Caco-2 (cell line): ENCODE measurements around the gene STAC3. TPM values are rescaled to one million over a fixed set of nuclear protein-coding genes. Genes with fewer than 3 reads are reported as not detected.
A peak's percentile ranks its signal among the peaks of the same experiment; 100 is the strongest.

Source experiments
- BruUV-seq: library from RNA; stranded (reverse); fragments of 400-500 nt; replicated peaks from 2 replicates; lab custom pipeline; 2021; lab: Mats Ljungman, UMichigan
- CTCF ChIA-PET: fragments of 300-600 bp; sonication (Branson Sonifier 250); formaldehyde crosslinking; loops from one replicate; lab custom pipeline; 2022; ENCODE audit warnings: antibody characterized with exemption; lab: Charles Lee
- POLR2A ChIA-PET: fragments of 300-600 bp; sonication (Branson Sonifier 250); formaldehyde crosslinking; loops from one replicate; lab custom pipeline; 2022; ENCODE audit warnings: antibody characterized with exemption; lab: Charles Lee
- DNase-seq, 2 experiments: peaks; one replicate each; pipeline versions ENCODE4 v3.0.0 to v3.0.0-alpha.2; 2020 to 2022
- H3K27me3 ChIP-seq: replicated peaks from 2 replicates; pipeline ENCODE4 v1.6.0; 2011; ENCODE audit warnings: low read length; ENCODE audit not compliant: control insufficient read depth, insufficient read depth
- H3K36me3 ChIP-seq: 2 replicates; pipeline ENCODE4 v1.5.1; 2011; ENCODE audit warnings: low read length; ENCODE audit not compliant: control insufficient read depth, insufficient read depth
- H3K4me1 ChIP-seq: fragments of 250-450 bp; sonication (Bioruptor Pico); 2 replicates; pipeline ENCODE4 v1.5.1; 2020; ENCODE audit warnings: mild to moderate bottlenecking
- H3K4me3 ChIP-seq: 2 replicates; pipeline ENCODE4 v1.5.1; 2011; ENCODE audit warnings: low read depth, mild to moderate bottlenecking, control low read depth, low read length
- H3K9me3 ChIP-seq: fragments of 250-450 bp; sonication (Bioruptor Pico); 2 replicates; pipeline ENCODE4 v1.5.1; 2020; ENCODE audit warnings: mild to moderate bottlenecking, moderate library complexity
- H3K27ac Mint-ChIP-seq: one replicate; pipeline ENCODE4 v1.8.0; 2022; ENCODE audit warnings: mixed read lengths; ENCODE audit not compliant: unreplicated experiment
- H3K27me3 Mint-ChIP-seq: one replicate; pipeline ENCODE4 v1.8.0; 2022; ENCODE audit warnings: mixed read lengths; ENCODE audit not compliant: insufficient read depth, unreplicated experiment
- H3K36me3 Mint-ChIP-seq: one replicate; pipeline ENCODE4 v1.8.0; 2022; ENCODE audit warnings: mild to moderate bottlenecking, mixed read lengths; ENCODE audit not compliant: insufficient read depth, unreplicated experiment
- H3K4me1 Mint-ChIP-seq: one replicate; pipeline ENCODE4 v1.8.0; 2022; ENCODE audit warnings: low read depth, mixed read lengths; ENCODE audit not compliant: unreplicated experiment
- H3K4me3 Mint-ChIP-seq: one replicate; pipeline ENCODE4 v1.8.0; 2022; ENCODE audit warnings: mild to moderate bottlenecking, moderate library complexity, mixed read lengths; ENCODE audit not compliant: unreplicated experiment
- H3K9me3 Mint-ChIP-seq: one replicate; pipeline ENCODE4 v1.8.0; 2022; ENCODE audit warnings: mixed read lengths; ENCODE audit not compliant: unreplicated experiment
- intact Hi-C: fragments of 100-400 bp; cut with micrococcal nuclease; formaldehyde crosslinking; loops from one replicate; pipeline ENCODE4 v1.10.0; 2022; ENCODE audit not compliant: unreplicated experiment
- total RNA-seq: library from RNA; stranded (reverse); gene quantifications from 2 replicates; pipeline ENCODE4 v1.2.3, GENCODE V29; 2022
- TF ChIP-seq, protein P1 (sequence below), 2 experiments: fragments of 200-600 bp in 1 of 2; IDR thresholded peaks; 1 replicate in 1 of 2; 2 replicates in 1 of 2; pipeline versions ENCODE4 v1.5.1 to v1.8.0; 2011 to 2022; ENCODE audit warnings: antibody characterized with exemption in 1 of 2, control low read depth in 1 of 2, inconsistent platforms in 1 of 2, low read depth in 1 of 2, low read length in 1 of 2, mild to moderate bottlenecking in 1 of 2, moderate library complexity in 1 of 2; ENCODE audit not compliant: insufficient read depth in 1 of 2, severe bottlenecking in 1 of 2, unreplicated experiment in 1 of 2

The STAC3 gene
- total RNA-seq, 1 experiment from 2014 or later, result 0.70 TPM

DNA sequence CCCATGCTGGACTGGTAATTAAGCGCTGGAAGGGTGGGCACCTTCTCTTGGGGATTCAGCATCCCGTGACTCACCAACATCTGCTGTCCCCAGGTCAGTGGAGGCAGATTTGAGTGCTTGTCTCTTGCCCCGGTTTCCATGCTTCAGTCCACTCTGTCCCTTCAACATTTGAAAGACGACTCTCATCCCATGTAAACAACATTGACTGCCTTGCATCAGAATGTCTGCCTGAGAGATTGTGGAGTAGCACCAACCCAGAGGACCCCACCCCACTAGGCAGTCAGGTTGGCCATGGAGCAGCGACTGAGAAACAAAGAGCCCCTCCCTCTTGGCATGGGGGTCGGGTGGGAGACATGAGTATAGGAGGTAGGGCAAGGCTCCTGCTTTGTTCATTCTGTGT is 4.9 kb upstream of the STAC3 start:
- TF ChIP-seq, protein P1, sequence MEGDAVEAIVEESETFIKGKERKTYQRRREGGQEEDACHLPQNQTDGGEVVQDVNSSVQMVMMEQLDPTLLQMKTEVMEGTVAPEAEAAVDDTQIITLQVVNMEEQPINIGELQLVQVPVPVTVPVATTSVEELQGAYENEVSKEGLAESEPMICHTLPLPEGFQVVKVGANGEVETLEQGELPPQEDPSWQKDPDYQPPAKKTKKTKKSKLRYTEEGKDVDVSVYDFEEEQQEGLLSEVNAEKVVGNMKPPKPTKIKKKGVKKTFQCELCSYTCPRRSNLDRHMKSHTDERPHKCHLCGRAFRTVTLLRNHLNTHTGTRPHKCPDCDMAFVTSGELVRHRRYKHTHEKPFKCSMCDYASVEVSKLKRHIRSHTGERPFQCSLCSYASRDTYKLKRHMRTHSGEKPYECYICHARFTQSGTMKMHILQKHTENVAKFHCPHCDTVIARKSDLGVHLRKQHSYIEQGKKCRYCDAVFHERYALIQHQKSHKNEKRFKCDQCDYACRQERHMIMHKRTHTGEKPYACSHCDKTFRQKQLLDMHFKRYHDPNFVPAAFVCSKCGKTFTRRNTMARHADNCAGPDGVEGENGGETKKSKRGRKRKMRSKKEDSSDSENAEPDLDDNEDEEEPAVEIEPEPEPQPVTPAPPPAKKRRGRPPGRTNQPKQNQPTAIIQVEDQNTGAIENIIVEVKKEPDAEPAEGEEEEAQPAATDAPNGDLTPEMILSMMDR (IDR thresholded peaks at IDR 0.05; ENCODE audit: insufficient read depth in 1 of 2, low read depth in 1 of 2, low read length in 1 of 2, severe bottlenecking in 1 of 2, unreplicated experiment in 1 of 2), result no peak
- H3K4me3 Mint-ChIP-seq, result no peak overlapping the region
- no peaks in the 10 kb centered on the region for H3K9me3 ChIP-seq
- BruUV-seq, result no TSS peak
- H3K36me3 ChIP-seq, result no peaks in the 10 kb centered on the region; the same call in 1 of the 2 replicates
- intact Hi-C loops, result no loop called here
- CTCF ChIA-PET, result no interaction called here
- H3K27me3 ChIP-seq, result no peaks in the 10 kb centered on the region
- H3K27me3 Mint-ChIP-seq, result no peaks in the 10 kb centered on the region
- DNase-seq, result no peak
- no peaks in the 10 kb centered on the region for H3K4me1 ChIP-seq
- H3K9me3 Mint-ChIP-seq, result no peaks in the 10 kb centered on the region
- no peak overlapping the region for H3K4me3 ChIP-seq
- POLR2A ChIA-PET, result no interaction called here
- H3K4me1 Mint-ChIP-seq, result no peaks in the 10 kb centered on the region
- no peak overlapping the region for H3K27ac Mint-ChIP-seq
- peaks cover 9% of the 10 kb centered on the region for H3K36me3 Mint-ChIP-seq

DNA sequence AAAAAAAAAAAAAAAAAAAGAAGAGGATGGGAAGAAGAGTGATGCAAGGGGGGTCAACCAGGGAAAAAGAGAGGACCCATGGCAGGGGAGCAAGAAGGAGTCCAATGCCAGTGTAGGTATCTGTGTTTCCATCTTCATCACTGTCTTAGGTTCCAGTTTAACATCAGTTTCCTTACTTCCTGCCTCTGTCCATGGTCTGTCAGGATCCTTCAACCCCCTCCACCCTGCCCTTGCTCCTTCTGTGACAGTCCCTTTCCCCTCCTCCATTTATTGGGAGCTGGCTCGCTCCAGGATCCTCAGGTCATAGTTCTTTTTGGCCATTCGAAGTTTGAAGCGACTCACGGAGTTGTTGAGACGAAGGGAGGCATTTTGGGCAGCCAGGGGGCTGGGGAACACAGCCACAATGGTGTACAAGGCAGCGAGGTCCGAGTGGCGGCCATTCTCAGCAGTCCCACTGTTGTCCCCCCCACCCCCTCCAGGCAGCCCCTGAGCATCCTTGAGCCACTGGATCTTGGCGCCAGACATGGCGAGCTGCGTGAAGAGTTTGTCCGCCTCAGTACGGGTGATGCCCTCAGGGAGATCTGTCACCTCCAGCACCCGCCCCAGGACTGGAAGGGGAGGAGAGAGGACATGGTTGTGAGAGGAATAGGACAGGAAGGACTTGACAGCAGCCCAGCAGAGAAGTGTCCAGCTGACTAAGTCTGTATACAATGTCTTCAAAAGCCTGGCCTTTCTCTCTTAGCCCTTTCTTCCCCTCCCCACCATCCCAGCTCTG is 3.7 kb upstream of the STAC3 start:
- no peak overlapping the region for H3K4me3 ChIP-seq
- Mint-ChIP-seq H3K27ac (no peak overlapping the region), H3K36me3 (peaks cover 9% of the 10 kb centered on the region), H3K4me1 (no peaks in the 10 kb centered on the region), H3K27me3 (no peaks in the 10 kb centered on the region), H3K4me3 (no peak overlapping the region), H3K9me3 (no peaks in the 10 kb centered on the region)
- no peaks in the 10 kb centered on the region for H3K27me3 ChIP-seq
- TF ChIP-seq, protein P1 (IDR thresholded peaks at IDR 0.05; ENCODE audit: insufficient read depth in 1 of 2, low read depth in 1 of 2, low read length in 1 of 2, severe bottlenecking in 1 of 2, unreplicated experiment in 1 of 2), result no peak
- no peaks in the 10 kb centered on the region; the same call in 1 of the 2 replicates for H3K36me3 ChIP-seq
- ChIA-PET POLR2A (no interaction called here), CTCF (interaction anchor here (0.6 kb wide), 1 partner anchor 192 kb away, joined by 4 read pairs; no protein-coding TSS in a partner anchor)
- DNase-seq, result no peak
- intact Hi-C loops, result no loop called here
- H3K9me3 ChIP-seq, result no peaks in the 10 kb centered on the region
- BruUV-seq, result TSS peak; percentile 66
- H3K4me1 ChIP-seq, result no peaks in the 10 kb centered on the region

DNA sequence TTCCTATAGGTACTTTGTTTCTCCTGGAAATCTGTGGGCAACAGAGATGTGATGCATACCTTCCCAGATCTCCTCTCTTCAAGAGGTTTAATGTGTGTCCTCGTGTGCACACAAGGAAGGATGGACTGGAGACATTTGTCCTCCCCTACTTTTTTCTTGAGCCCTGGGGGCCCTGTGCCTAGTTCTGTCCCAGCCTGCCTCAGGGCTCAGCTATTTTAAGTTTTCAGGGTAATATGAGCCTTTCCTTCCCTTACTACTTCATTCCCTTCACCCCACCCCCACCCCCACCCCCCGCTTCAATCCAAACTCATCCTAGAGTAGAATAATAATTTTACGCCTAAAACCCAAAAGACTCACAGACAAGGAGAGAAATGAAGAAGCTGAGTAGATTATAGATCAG is 446 bp downstream of the STAC3 start:
- no peaks in the 10 kb centered on the region for H3K9me3 ChIP-seq
- ChIA-PET POLR2A (interaction anchor here (1.3 kb wide), 1 partner anchor 21 kb away, joined by 4 read pairs; the partner anchor contains the start of gene SHMT2), CTCF (interaction anchor here (0.6 to 1.2 kb wide), 5 partner anchors 11 to 582 kb away, joined by 3 to 7 read pairs (median 4); partner anchors contain the start of gene INHBE)
- H3K4me3 ChIP-seq, result no peak overlapping the region
- Mint-ChIP-seq H3K4me1 (no peaks in the 10 kb centered on the region), H3K9me3 (no peaks in the 10 kb centered on the region), H3K27ac (no peak overlapping the region), H3K36me3 (peaks cover 4% of the 10 kb centered on the region), H3K4me3 (no peak overlapping the region), H3K27me3 (peaks cover 2% of the 10 kb centered on the region)
- BruUV-seq, result no TSS peak
- no peak for DNase-seq
- TF ChIP-seq, protein P1 (IDR thresholded peaks at IDR 0.05; ENCODE audit: insufficient read depth in 1 of 2, low read depth in 1 of 2, low read length in 1 of 2, severe bottlenecking in 1 of 2, unreplicated experiment in 1 of 2), result no peak
- intact Hi-C loops, result no loop called here
- no peaks in the 10 kb centered on the region for H3K4me1 ChIP-seq
- H3K36me3 ChIP-seq, result no peaks in the 10 kb centered on the region
- H3K27me3 ChIP-seq, result no peaks in the 10 kb centered on the region
